ENCODE measurements around the gene CCDC183.
"Not testable (repeated sequence)": the region's sequence is repeated elsewhere in the genome, so short reads cannot be mapped to it uniquely, and the experiment has no call there.

CCDC183 gene

DNA sequence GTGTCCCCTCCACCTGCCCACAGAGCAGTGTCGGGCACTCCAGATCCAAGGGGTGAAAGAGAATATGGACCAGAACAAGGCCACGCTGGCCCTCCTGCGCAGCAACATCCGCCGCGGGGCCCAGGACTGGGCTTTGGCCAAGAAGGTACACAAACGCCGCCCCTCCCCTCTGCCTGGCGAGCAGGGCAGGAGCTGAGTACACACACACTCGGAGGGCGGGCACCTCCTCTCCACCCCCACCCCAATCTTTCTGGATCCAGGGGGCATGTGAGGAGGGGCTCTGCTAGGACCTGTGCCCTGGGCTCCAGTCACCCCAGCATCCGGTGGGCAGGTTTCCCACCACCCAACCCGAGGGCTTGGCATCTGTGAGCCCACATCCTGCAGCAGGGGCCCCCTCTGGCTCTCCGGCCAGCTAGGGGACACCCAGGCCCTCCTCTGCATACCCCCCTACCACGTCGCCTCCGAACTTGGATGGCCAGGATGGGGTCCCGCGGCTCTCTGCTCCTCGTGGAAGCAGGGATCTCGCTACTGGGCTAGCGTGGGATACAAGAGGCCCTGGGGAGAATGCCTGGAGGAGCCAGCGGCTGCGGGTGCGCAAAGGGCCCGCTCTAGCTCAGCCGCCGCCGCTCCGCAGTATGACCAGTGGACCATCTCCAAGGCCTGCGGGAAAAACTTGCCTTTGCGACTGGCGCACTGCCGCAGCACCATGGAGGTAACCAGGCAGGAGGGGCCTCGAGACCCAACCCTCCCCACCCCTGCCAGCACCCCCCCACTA, 3.1 kb downstream of the CCDC183 start:
- peak overlapping the region; percentile 34; the same call in 1 of the 2 replicates for H3K4me3 ChIP-seq (ENCODE audit: low read length)
- no peak for TF ChIP-seq ZNF274 (IDR thresholded peaks at IDR 0.05; ENCODE audit: low read depth, low read length)

DNA sequence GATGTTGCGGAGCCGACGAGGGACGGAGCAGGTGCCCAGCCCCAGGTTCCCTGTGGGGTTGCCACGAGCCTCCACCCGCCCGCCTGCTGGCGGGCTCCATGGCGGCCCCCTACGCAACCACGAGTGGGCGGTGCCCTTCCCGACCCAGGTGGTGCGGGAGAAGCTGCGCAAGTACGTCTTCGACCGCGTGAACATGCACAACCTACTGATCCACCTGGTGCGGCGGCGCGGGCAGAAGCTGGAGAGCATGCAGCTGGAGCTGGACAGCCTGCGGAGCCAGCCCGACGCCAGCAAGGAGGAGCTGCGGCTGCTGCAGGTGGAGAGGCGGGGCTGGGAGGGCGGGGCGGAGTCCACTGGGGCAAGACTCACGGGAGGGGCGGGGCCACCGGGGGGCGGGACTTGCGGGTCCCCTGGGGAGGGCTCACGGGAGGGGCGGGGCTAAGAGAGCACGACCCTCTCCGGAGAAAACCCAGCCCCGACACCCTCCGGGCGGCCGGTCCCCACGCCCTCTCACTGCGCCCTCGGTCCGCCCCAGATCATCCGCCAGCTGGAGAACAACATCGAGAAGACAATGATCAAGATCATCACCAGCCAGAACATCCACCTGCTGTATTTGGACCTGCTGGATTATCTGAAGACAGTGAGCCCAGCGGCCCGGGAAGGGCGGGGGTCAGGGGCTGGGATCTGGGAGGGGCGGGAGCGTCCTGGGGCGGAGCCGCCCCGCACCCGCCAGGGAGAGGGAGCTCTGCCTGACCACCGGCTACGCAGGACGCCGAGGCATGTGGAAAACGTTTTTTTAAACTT, 3.9 kb downstream of the CCDC183 start:
- no peak for TF ChIP-seq ZNF274 (IDR thresholded peaks at IDR 0.05; ENCODE audit: low read depth, low read length)
- H3K4me3 ChIP-seq (ENCODE audit: low read length), result peak overlapping the region; percentile 34; the same call in 1 of the 2 replicates

DNA sequence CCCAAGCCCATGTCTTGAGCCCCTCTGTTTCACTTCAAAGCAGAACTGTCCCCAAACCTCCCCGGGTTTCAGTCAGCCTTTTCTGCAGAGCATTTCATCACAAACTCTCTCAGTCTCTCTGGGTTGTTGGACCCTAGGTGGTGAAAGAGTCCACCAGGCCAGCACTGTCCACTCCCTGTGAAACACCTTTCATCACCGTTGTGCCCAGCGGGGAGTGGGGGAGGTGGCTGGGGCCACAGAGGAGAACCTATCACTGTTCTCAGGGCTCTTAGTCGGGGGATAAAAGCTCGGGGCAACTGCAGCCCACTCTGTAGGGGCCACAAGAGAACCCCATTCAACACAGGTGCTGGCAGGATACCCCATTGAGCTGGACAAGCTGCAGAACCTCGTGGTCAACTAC, 6.2 kb downstream of the CCDC183 start:
- H3K4me3 ChIP-seq (ENCODE audit: low read length), result no peak overlapping the region
- no peak for TF ChIP-seq ZNF274 (IDR thresholded peaks at IDR 0.05; ENCODE audit: low read depth, low read length)

DNA sequence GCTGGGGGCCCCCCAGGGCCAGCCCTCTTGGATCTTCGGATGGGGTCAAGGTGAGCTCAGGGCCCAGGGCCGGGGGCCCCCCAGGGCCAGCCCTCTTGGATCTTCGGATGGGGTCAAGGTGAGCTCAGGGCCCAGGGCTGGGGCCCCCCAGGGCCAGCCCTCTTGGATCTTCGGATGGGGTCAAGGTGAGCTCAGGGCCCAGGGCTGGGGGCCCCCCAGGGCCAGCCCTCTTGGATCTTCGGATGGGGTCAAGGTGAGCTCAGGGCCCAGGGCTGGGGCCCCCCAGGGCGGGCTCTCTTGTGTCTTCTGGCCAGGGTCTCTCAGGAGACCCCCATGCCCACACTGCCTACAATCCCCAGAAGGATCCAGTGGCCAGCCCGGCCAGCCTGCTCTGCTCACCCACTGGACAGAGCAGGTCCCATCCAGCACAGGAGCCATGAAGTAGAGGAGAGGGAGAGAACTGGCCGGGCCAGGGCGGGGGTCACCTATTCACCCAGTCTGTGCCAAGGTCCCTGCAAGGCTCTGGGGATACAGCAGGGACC, 6.9 kb downstream of the CCDC183 start:
- not testable (repeated sequence) for H3K4me3 ChIP-seq (ENCODE audit: low read length)

DNA sequence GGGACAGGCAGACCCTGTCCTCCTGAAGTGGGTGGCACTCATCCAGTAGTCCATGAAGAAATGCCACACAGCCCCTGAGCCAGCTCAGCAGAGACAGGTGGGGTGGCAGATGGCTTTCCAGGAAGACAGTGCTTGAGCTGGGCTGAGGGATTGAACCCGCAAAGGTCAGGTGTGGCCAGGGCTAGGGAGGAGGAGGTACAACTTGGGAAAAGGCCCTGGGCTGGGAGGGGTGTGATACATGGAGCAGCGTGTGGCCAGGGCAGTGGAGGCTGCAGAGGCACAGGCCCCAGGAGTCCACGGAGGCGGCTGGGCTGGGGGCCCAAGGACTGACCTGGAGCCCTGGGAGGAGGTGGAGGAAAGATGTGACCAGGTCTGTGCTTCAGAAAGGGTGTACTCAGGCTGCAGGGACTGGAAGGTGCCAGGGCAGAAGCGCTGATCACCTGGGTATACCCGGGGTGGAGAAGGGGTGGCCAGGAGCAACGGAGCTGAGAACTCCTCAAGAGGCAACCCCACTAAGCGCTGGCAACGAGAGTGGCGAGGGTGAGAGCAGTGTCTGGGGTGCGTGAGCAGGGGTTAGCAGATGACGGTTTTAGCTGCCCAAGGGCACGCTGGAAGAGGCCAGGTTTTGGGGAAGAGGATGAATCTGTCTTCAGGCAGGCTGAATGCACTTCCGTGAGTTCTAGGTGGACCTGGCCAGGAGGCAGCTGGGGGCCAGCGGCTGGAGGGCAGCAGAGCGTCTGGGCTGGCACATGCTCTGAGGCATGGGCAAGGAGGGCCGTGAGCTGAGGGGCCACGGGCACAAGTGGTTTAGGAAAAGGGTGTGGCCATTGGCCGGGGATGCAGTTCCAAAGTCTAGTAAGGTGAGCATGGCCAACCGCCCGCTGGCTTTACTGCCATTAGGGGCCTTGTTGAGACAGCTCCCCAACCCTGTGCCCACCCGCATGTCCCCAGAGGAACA, 7.7 kb downstream of the CCDC183 start:
- TF ChIP-seq ZNF274 (IDR thresholded peaks at IDR 0.05; ENCODE audit: low read depth, low read length), result no peak
- H3K4me3 ChIP-seq (ENCODE audit: low read length), result no peak overlapping the region

DNA sequence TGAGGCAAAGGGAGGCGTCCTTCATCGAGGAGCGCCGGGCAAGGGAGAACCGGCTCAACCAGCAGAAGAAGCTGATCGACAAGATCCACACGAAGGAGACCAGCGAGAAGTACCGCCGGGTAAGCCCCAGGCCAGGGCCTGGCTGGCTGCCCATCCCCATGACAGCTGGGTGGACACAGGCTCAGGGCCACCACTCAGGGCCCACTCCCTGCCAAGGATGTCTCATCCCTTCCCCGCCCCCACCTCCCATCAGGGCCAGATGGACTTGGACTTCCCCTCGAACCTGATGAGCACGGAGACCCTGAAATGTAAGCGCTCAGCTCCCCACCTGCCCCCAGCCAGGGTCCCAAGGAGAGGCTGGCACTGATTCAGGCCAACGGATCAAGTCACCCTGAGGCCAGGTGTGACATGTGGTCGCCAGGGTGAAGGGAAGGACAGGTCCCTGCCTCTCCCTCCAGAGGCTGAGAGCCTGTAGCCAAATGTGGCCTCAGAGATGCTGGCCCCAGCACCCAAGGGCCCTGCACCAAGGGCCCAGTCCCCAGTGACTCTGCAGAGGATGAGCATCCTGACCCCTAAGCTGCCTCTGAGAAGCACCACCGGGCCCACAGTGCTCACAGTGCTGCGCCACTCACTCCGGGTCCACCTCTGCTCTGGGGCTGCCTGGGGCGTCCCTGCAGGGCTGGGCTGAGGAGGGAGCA, 8.5 kb downstream of the CCDC183 start:
- TF ChIP-seq ZNF274 (IDR thresholded peaks at IDR 0.05; ENCODE audit: low read depth, low read length), result no peak

DNA sequence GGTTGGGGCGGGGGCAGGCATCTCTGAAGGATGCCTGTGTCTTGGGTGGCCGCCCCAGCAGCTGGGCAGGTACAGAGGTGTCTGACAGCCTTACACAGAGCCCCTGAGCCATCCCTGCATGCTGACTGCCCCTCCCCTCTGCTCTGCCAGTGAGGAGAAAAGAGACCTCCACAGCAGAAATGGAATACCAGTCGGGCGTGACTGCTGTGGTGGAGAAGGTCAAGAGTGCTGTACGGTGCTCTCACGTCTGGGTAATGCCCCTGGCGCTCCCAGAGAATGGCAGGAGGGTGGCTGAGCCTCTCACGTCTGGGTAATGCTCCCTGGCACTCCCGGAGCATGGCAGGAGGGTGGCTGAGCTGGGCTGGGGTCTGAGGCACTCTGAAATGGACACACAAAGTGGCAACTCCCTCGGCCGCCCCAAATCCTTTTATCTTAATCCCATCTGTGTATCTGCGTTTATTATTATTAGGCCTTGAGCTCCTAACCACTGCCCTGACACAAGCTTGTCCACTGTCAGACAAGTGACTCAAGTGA, 9.1 kb downstream of the CCDC183 start:
- no peak for TF ChIP-seq ZNF274 (IDR thresholded peaks at IDR 0.05; ENCODE audit: low read depth, low read length)
- H3K4me3 ChIP-seq (ENCODE audit: low read length), result no peak overlapping the region

More for the DNA sequence above, 8.5 kb downstream of the CCDC183 start:
- H3K4me3 ChIP-seq (ENCODE audit: low read length), result no peak overlapping the region

DNA sequence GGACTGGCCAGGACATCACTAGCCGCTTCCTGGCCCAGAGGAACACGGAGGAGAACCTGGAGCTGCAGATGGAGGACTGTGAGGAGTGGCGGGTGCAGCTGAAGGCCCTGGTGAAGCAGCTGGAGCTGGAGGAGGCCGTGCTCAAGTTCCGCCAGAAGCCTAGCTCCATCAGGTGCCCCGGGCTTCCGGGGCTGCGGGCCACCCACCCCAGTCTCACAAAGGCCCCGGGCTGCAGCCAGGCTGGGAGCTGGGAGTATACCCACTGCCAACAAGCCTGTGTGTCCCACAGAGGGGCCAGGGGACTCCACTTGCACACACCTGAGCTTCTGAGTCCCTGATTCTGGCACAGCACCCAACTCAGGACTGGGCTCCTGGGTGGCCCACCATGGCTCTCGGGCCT, 9.9 kb downstream of the CCDC183 start:
- TF ChIP-seq ZNF274 (IDR thresholded peaks at IDR 0.05; ENCODE audit: low read depth, low read length), result no peak

DNA sequence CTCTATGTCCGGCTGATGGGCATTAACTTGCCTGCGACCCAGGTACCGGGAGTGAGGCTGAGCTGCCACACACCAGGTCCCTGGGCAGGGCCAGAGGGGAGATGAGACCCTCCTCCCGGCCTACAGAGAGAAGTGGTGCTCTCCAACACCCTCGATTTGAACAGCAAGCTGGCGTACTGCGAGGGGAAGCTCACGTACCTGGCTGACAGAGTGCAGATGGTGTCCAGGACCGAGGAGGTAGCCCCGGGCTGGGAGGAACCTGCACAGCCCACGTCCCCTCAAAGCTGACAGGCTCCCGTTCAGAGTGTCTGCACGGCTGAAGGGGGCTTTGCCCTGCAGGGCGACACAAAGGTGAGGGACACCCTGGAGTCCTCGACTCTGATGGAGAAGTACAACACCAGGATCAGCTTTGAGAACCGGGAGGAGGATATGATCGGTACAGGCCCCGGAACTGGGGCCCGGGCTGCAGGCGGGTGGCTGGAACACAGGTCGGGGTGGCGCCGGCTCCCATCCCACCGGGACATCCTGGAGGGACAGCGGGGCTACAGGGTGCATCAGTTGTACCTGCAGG, 10.6 kb downstream of the CCDC183 start:
- H3K4me3 ChIP-seq (ENCODE audit: low read length), result peak overlapping the region; percentile 75; the same call in 1 of the 2 replicates
- no peak for TF ChIP-seq ZNF274 (IDR thresholded peaks at IDR 0.05; ENCODE audit: low read depth, low read length)

More for the DNA sequence above, 9.9 kb downstream of the CCDC183 start:
- H3K4me3 ChIP-seq (ENCODE audit: low read length), result no peak overlapping the region

DNA sequence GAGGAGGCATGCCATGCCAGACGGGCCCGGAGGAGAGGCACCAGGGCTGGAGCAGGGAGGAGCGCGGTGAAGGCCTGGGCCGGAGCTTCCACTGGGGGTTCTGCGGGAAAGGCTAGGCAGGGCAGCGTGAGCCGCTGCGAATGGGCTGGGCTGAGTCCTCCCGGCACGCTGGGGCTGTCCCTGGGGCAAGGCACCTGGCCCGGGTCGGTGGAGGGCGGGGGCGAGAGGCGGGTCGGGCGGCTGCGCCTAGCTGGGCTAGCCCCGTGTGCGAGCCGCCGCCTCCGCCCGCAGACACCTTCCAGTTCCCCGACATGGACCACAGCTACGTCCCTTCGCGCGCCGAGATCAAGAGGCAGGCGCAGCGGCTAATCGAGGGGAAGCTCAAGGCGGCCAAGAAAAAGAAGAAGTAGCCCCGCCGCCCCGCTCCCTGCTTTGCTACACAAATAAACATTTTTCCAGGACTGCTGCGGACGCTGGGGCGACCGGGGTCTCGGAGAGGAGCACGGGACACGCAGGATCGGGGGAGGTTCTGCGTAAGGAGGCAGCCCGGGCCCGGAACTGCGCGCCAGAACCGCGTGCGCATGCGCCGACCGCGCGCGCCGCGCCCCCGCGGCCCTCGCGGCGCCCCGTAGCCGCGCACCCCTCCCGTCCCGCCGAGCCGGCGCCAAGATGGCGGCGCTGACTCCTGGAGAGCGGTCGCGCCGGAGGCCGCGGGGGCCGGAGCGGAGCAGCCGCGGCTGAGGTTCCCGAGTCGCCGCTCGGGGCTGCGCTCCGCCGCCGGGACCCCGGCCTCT, 11.3 kb downstream of the CCDC183 start, which contains the start of gene RABL6:
Gene RABL6, plus strand, starts transcription at position 668 of the 794 bp plus-strand sequence. CDS start 249 bp downstream, outside the sequence.
- H3K4me3 ChIP-seq (ENCODE audit: low read length), result peak within 1 kb of the TSS; percentile 93
- no peak for TF ChIP-seq ZNF274 (IDR thresholded peaks at IDR 0.05; ENCODE audit: low read depth, low read length)

DNA sequence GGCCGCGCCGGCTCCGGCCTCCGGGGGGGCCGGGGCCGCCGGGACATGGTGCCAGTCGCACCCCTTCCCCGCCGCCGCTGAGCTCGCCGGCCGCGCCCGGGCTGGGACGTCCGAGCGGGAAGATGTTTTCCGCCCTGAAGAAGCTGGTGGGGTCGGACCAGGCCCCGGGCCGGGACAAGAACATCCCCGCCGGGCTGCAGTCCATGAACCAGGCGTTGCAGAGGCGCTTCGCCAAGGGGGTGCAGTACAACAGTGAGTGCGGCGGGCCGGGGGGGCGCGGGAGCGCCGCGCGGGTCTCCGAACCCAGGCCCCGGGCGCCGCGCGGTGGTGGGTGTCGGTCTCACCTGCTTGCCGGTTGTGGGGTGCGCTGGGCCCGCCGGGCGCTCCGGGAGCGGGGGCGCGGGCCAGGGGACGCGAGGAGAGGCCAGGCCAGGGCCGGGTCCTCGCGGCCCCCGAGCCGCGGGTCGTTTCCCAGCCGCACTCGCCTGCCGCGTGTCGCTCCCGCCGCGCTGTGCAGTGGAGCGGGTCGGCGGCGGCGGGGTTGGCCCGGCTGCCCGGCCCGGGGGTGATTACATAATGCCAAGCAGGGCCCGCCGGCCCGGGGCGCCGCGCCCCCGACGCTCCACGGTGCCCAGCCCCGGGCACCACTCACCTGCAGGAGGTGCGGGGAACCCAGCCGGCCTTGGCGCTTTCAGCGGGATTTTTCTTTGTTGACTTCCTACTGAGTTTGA, 12.1 kb downstream of the CCDC183 start:
- peak overlapping the region; percentile 93 for H3K4me3 ChIP-seq (ENCODE audit: low read length)
- TF ChIP-seq ZNF274 (IDR thresholded peaks at IDR 0.05; ENCODE audit: low read depth, low read length), result no peak
